ENCODE results near the gene IFI35.

IFI35 gene

DNA sequence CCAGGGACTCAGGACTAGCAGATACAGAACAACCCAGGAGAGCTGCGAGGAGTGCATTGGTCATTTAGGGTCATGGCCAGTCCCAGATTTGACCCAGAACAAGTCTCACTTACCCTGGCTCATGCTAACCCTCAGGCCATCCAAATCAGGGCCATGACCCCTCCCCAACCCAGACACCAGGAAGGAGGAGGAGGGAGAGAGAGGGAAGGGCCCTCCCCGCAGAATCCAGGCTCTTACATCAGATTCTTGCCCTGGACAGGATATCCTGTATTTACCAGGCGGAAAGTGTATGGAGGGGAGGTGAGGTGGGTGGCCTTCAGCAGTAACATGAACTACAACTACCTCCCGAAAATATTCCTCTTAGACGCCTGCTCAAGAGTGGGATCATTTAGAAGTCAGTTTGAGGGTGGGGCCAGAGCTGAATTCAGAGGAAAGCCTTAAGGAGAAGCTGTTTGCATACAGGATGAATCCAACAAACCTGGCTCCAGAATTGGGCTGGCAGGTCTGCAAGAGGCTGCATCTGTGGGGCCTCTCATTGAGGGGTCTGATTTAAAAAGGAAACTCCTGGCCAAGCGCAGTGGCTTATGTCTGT, 13.5 kb downstream of the IFI35 start:
- peaks cover 32% of the 10 kb centered on the region for H3K4me1 Mint-ChIP-seq
- H3K9me3 Mint-ChIP-seq: no peaks in the 10 kb centered on the region
- H3K27ac Mint-ChIP-seq: peak overlapping the region; percentile 74 to 91 (median 86)
- TF ChIP-seq, protein P1, sequence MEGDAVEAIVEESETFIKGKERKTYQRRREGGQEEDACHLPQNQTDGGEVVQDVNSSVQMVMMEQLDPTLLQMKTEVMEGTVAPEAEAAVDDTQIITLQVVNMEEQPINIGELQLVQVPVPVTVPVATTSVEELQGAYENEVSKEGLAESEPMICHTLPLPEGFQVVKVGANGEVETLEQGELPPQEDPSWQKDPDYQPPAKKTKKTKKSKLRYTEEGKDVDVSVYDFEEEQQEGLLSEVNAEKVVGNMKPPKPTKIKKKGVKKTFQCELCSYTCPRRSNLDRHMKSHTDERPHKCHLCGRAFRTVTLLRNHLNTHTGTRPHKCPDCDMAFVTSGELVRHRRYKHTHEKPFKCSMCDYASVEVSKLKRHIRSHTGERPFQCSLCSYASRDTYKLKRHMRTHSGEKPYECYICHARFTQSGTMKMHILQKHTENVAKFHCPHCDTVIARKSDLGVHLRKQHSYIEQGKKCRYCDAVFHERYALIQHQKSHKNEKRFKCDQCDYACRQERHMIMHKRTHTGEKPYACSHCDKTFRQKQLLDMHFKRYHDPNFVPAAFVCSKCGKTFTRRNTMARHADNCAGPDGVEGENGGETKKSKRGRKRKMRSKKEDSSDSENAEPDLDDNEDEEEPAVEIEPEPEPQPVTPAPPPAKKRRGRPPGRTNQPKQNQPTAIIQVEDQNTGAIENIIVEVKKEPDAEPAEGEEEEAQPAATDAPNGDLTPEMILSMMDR (IDR thresholded peaks at IDR 0.05; ENCODE audit: unreplicated experiment in 3 of 3): no peak
- H3K4me3 Mint-ChIP-seq: peak overlapping the region; percentile 93 to 95 (median 95)
- peaks cover 20% of the 10 kb centered on the region for H3K36me3 Mint-ChIP-seq (ENCODE audit: low read depth)
- H3K27me3 Mint-ChIP-seq (ENCODE audit: low read depth): no peaks in the 10 kb centered on the region

DNA sequence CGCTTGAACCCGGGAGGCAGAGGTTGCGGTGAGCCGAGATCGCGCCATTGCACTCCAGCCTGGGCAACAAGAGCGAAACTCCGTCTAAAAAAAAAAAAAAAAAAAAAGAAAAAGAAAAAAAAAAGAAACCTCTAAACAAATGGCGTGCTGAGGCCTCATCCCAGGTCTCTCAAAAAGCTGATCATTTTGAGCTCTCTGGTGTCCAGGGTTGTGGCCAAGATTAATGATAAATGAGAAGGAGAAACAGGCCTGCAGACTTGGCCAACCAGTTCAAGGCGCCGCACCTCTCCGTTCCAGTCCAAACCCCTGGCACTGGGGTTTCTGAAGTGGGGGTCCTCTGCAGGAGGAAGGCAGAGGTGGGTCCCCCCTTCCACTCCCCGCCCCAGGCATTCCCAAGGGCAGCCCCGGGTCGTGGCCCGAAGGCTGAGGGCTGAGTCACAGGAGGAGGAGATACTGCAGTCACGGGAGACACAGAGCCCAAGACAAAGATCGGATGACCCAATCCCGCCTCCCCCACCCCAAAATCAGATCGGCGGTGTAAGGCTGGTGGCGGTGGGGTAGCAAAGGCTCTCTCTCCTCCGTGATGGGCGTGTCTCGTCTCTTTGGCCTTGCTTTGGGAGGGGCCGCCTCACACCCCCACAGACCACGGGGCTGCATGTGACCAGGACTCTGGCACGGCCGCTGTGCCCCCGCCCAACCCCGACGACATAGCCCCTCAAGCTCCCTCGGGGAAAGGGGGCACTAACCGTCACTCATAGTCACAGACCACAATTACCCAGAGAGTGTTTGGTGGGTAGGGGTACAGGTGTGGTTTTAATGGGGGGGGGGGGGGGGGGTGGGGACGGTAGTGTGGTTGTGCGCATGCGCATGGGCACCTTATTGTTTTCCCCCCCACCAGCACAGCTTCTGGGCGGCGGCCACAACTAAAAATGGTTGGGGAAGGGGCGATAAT, 14.5 kb downstream of the IFI35 start:
- H3K27me3 Mint-ChIP-seq (ENCODE audit: low read depth): no peaks in the 10 kb centered on the region
- H3K4me1 Mint-ChIP-seq: peaks cover 30% of the 10 kb centered on the region
- H3K27ac Mint-ChIP-seq: peak overlapping the region; percentile 79 to 91 (median 86)
- TF ChIP-seq, protein P1 (IDR thresholded peaks at IDR 0.05; ENCODE audit: unreplicated experiment in 3 of 3): no peak
- peak overlapping the region; percentile 93 to 95 (median 95) for H3K4me3 Mint-ChIP-seq
- H3K36me3 Mint-ChIP-seq (ENCODE audit: low read depth): peaks cover 10% of the 10 kb centered on the region
- H3K9me3 Mint-ChIP-seq: no peaks in the 10 kb centered on the region

DNA sequence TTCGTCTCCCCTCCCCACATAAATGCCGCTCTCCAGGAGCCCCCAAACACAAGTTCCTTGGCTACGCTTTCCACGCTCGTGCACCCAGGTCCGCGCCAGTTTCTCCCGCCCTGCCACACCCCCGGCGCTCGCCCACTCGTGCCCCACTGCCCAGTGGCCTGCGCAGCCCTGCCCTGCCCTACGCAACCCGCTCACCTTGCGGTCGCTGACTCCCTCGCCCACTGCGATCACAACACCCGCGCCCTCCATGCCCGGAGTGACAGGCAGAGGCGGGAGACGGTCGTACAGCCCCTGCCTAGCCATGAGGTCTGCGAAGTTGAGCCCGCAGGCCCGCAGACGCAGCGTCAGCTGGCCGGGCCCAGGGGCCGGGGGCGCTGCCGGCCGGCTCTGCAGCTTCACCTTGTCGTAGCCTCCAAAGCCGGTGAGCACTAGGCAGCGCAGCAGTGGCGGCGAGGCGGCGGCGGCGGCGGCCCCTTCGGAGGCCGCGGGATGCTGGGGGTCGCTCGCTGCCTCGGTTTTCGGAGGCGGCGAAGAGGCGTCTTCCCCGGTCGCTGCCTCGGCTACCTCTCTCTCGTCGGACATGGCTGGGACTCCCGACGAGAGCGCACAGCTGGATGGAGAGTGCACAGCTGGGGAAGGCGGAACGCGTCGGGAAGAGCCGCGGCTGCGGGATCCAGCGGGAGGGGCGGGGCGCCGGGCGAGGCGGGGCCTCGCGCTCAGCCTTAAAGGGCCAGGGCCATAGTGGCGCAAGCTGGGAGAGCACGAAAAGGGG, 15.3 kb downstream of the IFI35 start, which contains the start of gene VAT1:
VAT1 (minus strand) TSS at position 645 of the 772 bp plus-strand sequence; CDS start at position 582, 63 bp downstream.
- no peaks in the 10 kb centered on the region for H3K9me3 Mint-ChIP-seq
- peaks cover 35% of the 10 kb centered on the region for H3K4me1 Mint-ChIP-seq
- TF ChIP-seq, protein P1 (IDR thresholded peaks at IDR 0.05; ENCODE audit: unreplicated experiment in 3 of 3): no peak
- no peaks in the 10 kb centered on the region for H3K27me3 Mint-ChIP-seq (ENCODE audit: low read depth)
- H3K27ac Mint-ChIP-seq: peak within 1 kb of the TSS; percentile 79 to 91 (median 86)
- H3K36me3 Mint-ChIP-seq (ENCODE audit: low read depth): peaks cover 9% of the 10 kb centered on the region
- peak within 1 kb of the TSS; percentile 93 to 95 (median 95) for H3K4me3 Mint-ChIP-seq

DNA sequence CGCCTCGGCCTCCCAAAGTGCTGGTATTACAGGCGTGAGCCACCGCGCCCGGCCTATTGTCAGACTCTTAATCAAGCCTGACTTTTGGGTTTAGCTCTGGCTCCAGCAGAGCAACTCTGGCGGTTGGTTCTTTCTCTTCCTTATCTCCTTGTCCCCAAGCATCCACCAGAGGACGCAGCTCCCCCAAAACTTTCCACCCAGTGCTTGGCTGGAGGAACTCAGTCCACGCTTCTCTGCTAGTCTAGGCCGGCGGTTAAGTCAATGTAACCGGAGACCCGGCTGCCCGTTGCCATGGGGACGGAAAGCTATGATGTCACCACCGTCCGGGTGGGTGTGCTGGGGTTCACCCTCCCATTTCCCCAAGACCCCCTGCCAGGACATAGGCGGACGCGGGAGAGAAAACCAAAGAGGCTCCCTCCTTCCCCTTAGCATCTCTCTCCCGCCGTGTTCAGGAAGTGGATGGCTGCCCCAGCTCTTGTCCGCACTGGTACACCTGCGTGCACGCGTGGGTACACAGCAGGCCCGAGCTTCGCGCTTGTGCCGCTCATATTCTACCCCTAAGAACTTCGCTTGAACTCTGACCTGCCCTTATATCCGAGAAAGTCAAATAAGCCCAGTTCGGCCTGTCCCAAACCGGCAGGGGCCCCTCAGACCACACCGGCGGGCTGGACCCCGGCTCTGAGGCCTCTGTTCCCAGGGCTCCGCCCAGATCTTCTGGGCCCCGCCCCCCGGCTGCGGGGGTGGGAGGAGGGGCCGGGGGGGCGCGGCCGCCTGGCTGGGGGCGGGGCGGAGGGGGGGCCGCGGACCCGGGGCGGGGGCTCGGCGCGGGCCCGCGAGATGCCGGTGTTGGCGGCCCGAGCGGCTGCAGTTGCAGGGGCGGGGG, 18.1 kb downstream of the IFI35 start, which contains the start of gene RND2:
RND2 (plus strand) TSS at position 825 of the 883 bp plus-strand sequence. CDS start 117 bp downstream, outside the sequence.
- TF ChIP-seq, protein P1 (IDR thresholded peaks at IDR 0.05; ENCODE audit: unreplicated experiment in 3 of 3): peak; percentile 61 to 75 (median 71)
- Mint-ChIP-seq H3K9me3 (no peaks in the 10 kb centered on the region), H3K27ac (peak within 1 kb of the TSS; percentile 90 to 94 (median 91)), H3K4me3 (peak within 1 kb of the TSS; percentile 93 to 94 (median 94)), H3K27me3 (ENCODE audit: low read depth) (no peaks in the 10 kb centered on the region), H3K4me1 (peaks cover 35% of the 10 kb centered on the region), H3K36me3 (ENCODE audit: low read depth) (no peaks in the 10 kb centered on the region)

DNA sequence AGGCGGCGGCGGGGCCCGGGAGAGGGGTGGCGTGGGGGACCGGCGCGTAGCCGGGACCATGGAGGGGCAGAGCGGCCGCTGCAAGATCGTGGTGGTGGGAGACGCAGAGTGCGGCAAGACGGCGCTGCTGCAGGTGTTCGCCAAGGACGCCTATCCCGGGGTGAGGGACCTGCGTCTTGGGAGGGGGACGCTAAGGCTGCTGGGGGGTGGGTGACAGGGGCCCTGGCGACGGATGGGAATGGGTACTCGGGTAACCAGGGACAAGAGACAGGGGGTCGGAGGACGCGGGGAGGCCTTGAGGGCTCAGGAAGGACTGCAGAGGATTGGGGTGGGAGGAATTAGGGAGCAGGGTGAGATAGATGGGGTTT, 18.7 kb downstream of the IFI35 start:
- H3K4me1 Mint-ChIP-seq: peaks cover 33% of the 10 kb centered on the region
- no peaks in the 10 kb centered on the region for H3K9me3 Mint-ChIP-seq
- H3K36me3 Mint-ChIP-seq (ENCODE audit: low read depth): no peaks in the 10 kb centered on the region
- H3K27me3 Mint-ChIP-seq (ENCODE audit: low read depth): no peaks in the 10 kb centered on the region
- H3K27ac Mint-ChIP-seq: peak overlapping the region; percentile 59 to 91 (median 89)
- TF ChIP-seq, protein P1 (IDR thresholded peaks at IDR 0.05; ENCODE audit: unreplicated experiment in 3 of 3): no peak
- peak overlapping the region; percentile 93 to 94 (median 94) for H3K4me3 Mint-ChIP-seq

All from nephron (organoid).